Measurements from ENCODE around the gene NUMBL.

GRCh38 chr19:40707615-40708014, 17.2 kb upstream of the NUMBL start:
- no peak for TF ChIP-seq CTCF (IDR thresholded peaks at IDR 0.05 in 4 of 5, conservative IDR thresholded peaks at IDR 0.05 in 1 of 5)
- no peak for TF ChIP-seq POLR2A (IDR thresholded peaks at IDR 0.05)

All from gastrocnemius medialis (tissue), 4 donors.